Activated CD8-positive, alpha-beta T cell treated with anti-CD3 and anti-CD28 coated beads for 36 hours (primary cell): ENCODE measurements around the gene ADARB2. TPM values are rescaled to one million over a fixed set of nuclear protein-coding genes. Genes with fewer than 3 reads are reported as not detected.

Experiments used
- ATAC-seq: fragments of 200-7000 bp; cut with Tn5 transposase; one replicate; pipeline ENCODE4 v1.10.0; 2021; ENCODE audit warnings: mild to moderate bottlenecking, moderate library complexity
- CTCF ChIA-PET: fragments of 350-600 bp; sonication (Branson Sonifier 250); formaldehyde crosslinking; loops from one replicate; lab custom pipeline; 2021; ENCODE audit warnings: antibody characterized with exemption; lab: Charles Lee
- POLR2A ChIA-PET: fragments of 350-600 bp; sonication (Branson Sonifier 250); formaldehyde crosslinking; loops from one replicate; lab custom pipeline; 2021; ENCODE audit warnings: antibody characterized with exemption; lab: Charles Lee
- DNase-seq: peaks from one replicate; pipeline ENCODE4 v3.0.0-alpha.2; 2020
- H3K27ac Mint-ChIP-seq: one replicate; pipeline ENCODE4 v1.8.0; 2021; ENCODE audit warnings: mild to moderate bottlenecking, mixed read lengths
- H3K27me3 Mint-ChIP-seq: one replicate; pipeline ENCODE4 v1.8.0; 2021; ENCODE audit warnings: mixed read lengths
- H3K36me3 Mint-ChIP-seq: one replicate; pipeline ENCODE4 v1.8.0; 2021; ENCODE audit warnings: low read depth, mixed read lengths
- H3K4me1 Mint-ChIP-seq: one replicate; pipeline ENCODE4 v1.8.0; 2021; ENCODE audit warnings: low read depth, mixed read lengths
- H3K4me3 Mint-ChIP-seq: one replicate; pipeline ENCODE4 v1.8.0; 2021; ENCODE audit warnings: mild to moderate bottlenecking, moderate library complexity, mixed read lengths
- H3K9me3 Mint-ChIP-seq: one replicate; pipeline ENCODE4 v1.8.0; 2021; ENCODE audit warnings: mixed read lengths
- intact Hi-C: fragments of 100-400 bp; cut with micrococcal nuclease; formaldehyde crosslinking; loops from one replicate; pipeline ENCODE4 v1.10.0; 2022
- total RNA-seq, 2 experiments: library from RNA; stranded (reverse); gene quantifications; one replicate each; pipeline ENCODE4 v1.2.3, GENCODE V29; 2021
- TF ChIP-seq, protein P1 (sequence below): fragments of 200-600 bp; IDR thresholded peaks from one replicate; pipeline ENCODE4 v1.8.0; 2022; ENCODE audit warnings: antibody characterized with exemption, mild to moderate bottlenecking

ADARB2 gene
- total RNA-seq, 2 experiments from 2014 or later: 1.3 to 1.6 TPM

DNA sequence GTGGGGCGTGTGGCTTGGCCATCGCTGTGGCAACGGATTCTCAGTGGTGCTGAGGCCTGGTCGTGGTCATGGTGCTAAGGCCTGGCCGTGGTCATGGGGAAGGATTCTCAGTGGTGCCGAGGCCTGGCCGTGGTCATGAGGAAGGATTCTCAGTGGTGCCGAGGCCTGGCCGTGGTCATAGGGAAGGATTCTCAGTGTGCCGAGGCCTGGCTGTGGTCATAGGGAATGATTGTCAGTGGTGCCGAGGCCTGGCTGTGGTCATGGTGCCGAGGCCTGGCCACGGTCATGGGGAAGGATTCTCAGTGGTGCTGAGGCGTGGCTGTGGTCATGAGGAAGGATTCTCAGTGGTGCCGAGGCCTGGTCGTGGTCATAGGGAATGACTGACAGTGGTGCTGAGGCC, 327.9 kb downstream of the ADARB2 start:
- H3K27me3 Mint-ChIP-seq: peaks cover 21% of the 10 kb centered on the region
- DNase-seq (no peak), ATAC-seq (no peak)
- TF ChIP-seq, protein P1, sequence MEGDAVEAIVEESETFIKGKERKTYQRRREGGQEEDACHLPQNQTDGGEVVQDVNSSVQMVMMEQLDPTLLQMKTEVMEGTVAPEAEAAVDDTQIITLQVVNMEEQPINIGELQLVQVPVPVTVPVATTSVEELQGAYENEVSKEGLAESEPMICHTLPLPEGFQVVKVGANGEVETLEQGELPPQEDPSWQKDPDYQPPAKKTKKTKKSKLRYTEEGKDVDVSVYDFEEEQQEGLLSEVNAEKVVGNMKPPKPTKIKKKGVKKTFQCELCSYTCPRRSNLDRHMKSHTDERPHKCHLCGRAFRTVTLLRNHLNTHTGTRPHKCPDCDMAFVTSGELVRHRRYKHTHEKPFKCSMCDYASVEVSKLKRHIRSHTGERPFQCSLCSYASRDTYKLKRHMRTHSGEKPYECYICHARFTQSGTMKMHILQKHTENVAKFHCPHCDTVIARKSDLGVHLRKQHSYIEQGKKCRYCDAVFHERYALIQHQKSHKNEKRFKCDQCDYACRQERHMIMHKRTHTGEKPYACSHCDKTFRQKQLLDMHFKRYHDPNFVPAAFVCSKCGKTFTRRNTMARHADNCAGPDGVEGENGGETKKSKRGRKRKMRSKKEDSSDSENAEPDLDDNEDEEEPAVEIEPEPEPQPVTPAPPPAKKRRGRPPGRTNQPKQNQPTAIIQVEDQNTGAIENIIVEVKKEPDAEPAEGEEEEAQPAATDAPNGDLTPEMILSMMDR: no peak
- POLR2A ChIA-PET: no interaction called here
- no peaks in the 10 kb centered on the region for H3K36me3 Mint-ChIP-seq
- intact Hi-C loops: no loop called here
- no peaks in the 10 kb centered on the region for H3K4me1 Mint-ChIP-seq
- CTCF ChIA-PET: no interaction called here
- no peak overlapping the region for H3K4me3 Mint-ChIP-seq
- no peak overlapping the region for H3K27ac Mint-ChIP-seq
- no peaks in the 10 kb centered on the region for H3K9me3 Mint-ChIP-seq

GRCh38 chr10:1408651-1409367, 328.5 kb downstream of the ADARB2 start:
- Mint-ChIP-seq H3K4me1 (no peaks in the 10 kb centered on the region), H3K4me3 (no peak overlapping the region), H3K27me3 (peaks cover 21% of the 10 kb centered on the region), H3K27ac (no peak overlapping the region), H3K36me3 (no peaks in the 10 kb centered on the region), H3K9me3 (no peaks in the 10 kb centered on the region)
- DNase-seq (no peak), ATAC-seq (no peak)
- CTCF ChIA-PET: no interaction called here
- intact Hi-C loops: no loop called here
- POLR2A ChIA-PET: interaction anchor here (0.7 kb wide), 1 partner anchor 16 kb away, joined by 3 read pairs; no protein-coding TSS in a partner anchor
- TF ChIP-seq, protein P1: no peak

- intact Hi-C loops: no loop called here
- ATAC-seq (no peak), DNase-seq (no peak)
- H3K4me3 Mint-ChIP-seq: no peak overlapping the region
- H3K4me1 Mint-ChIP-seq: no peaks in the 10 kb centered on the region
- TF ChIP-seq, protein P1: no peak
- H3K27ac Mint-ChIP-seq: no peak overlapping the region
- ChIA-PET POLR2A (no interaction called here), CTCF (no interaction called here)
- peaks cover 13% of the 10 kb centered on the region for H3K27me3 Mint-ChIP-seq
- no peaks in the 10 kb centered on the region for H3K36me3 Mint-ChIP-seq
- H3K9me3 Mint-ChIP-seq: no peaks in the 10 kb centered on the region
Measured at GRCh38 chr10:1406967-1407945, 330.1 kb downstream of the ADARB2 start.

- intact Hi-C loops: no loop called here
- CTCF ChIA-PET: interaction anchor here (1.9 kb wide), 1 partner anchor 14 kb away, joined by 5 read pairs; no protein-coding TSS in a partner anchor
- Mint-ChIP-seq H3K27me3 (peaks cover 10% of the 10 kb centered on the region), H3K27ac (no peak overlapping the region), H3K4me3 (no peak overlapping the region), H3K4me1 (no peaks in the 10 kb centered on the region), H3K9me3 (no peaks in the 10 kb centered on the region), H3K36me3 (no peaks in the 10 kb centered on the region)
- no peak for ATAC-seq
- POLR2A ChIA-PET: no interaction called here
- no peak for DNase-seq
- TF ChIP-seq, protein P1: no peak
Measured at GRCh38 chr10:1406132-1406966, 331.0 kb downstream of the ADARB2 start.
